HAP-1 (cell line): Measurements from ENCODE around the gene TNF.

Experiments
- DNase-seq, 2 experiments: peaks; one replicate each; pipeline ENCODE4 v3.0.0-alpha.2; 2016 to 2020; ENCODE audit warnings: low spot score in 2 of 2
- H3K27me3 ChIP-seq: fragments of 250-450 bp; sonication (Bioruptor Pico); 2 replicates; pipeline ENCODE4 v1.5.1; 2020; ENCODE audit warnings: low read depth, mild to moderate bottlenecking, moderate library complexity
- H3K36me3 ChIP-seq: fragments of 250-450 bp; sonication (Bioruptor Pico); replicated peaks from 2 replicates; pipeline ENCODE4 v1.5.1; 2020; ENCODE audit warnings: mild to moderate bottlenecking
- H3K4me1 ChIP-seq: fragments of 250-450 bp; sonication (Bioruptor Pico); 2 replicates; pipeline ENCODE4 v1.5.1; 2020; ENCODE audit warnings: mild to moderate bottlenecking
- H3K4me3 ChIP-seq: fragments of 250-450 bp; sonication (Bioruptor Pico); 2 replicates; pipeline ENCODE4 v1.5.1; 2020; ENCODE audit warnings: mild to moderate bottlenecking, moderate library complexity
- H3K9me3 ChIP-seq: fragments of 250-450 bp; sonication (Bioruptor Pico); 2 replicates; pipeline ENCODE4 v1.5.1; 2020; ENCODE audit warnings: mild to moderate bottlenecking, moderate library complexity
- in situ Hi-C: fragments of 300-500 bp; cut with MboI; formaldehyde crosslinking; loops from 3 replicates; pipeline ENCODE4 v1.14.3; 2020; ENCODE audit warnings: low sequenced_read_pairs, inconsistent platforms, mixed read lengths

Gene TNF

GRCh38 chr6:31535538-31536324 is 39.6 kb upstream of the TNF start:
- no peak for DNase-seq
- in situ Hi-C loops: no loop called here
- peaks cover 9% of the 10 kb centered on the region for H3K4me1 ChIP-seq
- H3K4me3 ChIP-seq: no peak overlapping the region
- no peaks in the 10 kb centered on the region for H3K27me3 ChIP-seq
- H3K9me3 ChIP-seq: no peaks in the 10 kb centered on the region
- H3K36me3 ChIP-seq: peaks cover 96% of the 10 kb centered on the region

- Histone ChIP-seq H3K36me3 (peaks cover 76% of the 10 kb centered on the region), H3K4me1 (peaks cover 12% of the 10 kb centered on the region), H3K4me3 (no peak overlapping the region; the same call in 1 of the 2 replicates), H3K27me3 (no peaks in the 10 kb centered on the region), H3K9me3 (no peaks in the 10 kb centered on the region)
- no peak for DNase-seq
- in situ Hi-C loops: no loop called here
These were observed 36.5 kb upstream of the TNF start for GRCh38 chr6:31538805-31539400.

- Histone ChIP-seq H3K4me1 (peaks cover 12% of the 10 kb centered on the region), H3K27me3 (no peaks in the 10 kb centered on the region), H3K9me3 (no peaks in the 10 kb centered on the region), H3K4me3 (peak overlapping the region; percentile 70), H3K36me3 (peaks cover 59% of the 10 kb centered on the region)
- DNase-seq: no peak
- in situ Hi-C loops: loop anchor here (5.0 kb wide), 2 partner anchors 48 to 292 kb away; no protein-coding TSS in a partner anchor
These were observed 34.7 kb upstream of the TNF start for GRCh38 chr6:31540640-31541039.

GRCh38 chr6:31541059-31541657 is 34.2 kb upstream of the TNF start:
- DNase-seq: peak; percentile 60 to 81
- no peaks in the 10 kb centered on the region for H3K27me3 ChIP-seq
- no peaks in the 10 kb centered on the region for H3K9me3 ChIP-seq
- H3K4me1 ChIP-seq: peaks cover 13% of the 10 kb centered on the region
- in situ Hi-C loops: loop anchor here (5.0 kb wide), 2 partner anchors 49 to 291 kb away; no protein-coding TSS in a partner anchor
- H3K36me3 ChIP-seq: peaks cover 54% of the 10 kb centered on the region
- H3K4me3 ChIP-seq: peak overlapping the region; percentile 70

- DNase-seq: peak; percentile 96
- H3K36me3 ChIP-seq: peaks cover 46% of the 10 kb centered on the region
- no peaks in the 10 kb centered on the region for H3K9me3 ChIP-seq
- peaks cover 18% of the 10 kb centered on the region for H3K4me1 ChIP-seq
- in situ Hi-C loops: loop anchor here (5.0 kb wide), 2 partner anchors 50 to 290 kb away; no protein-coding TSS in a partner anchor
- no peaks in the 10 kb centered on the region for H3K27me3 ChIP-seq
- peak within 1 kb of the TSS; percentile 70 for H3K4me3 ChIP-seq
These were observed 33.5 kb upstream of the TNF start, which contains the start of gene DDX39B for GRCh38 chr6:31541658-31542521. DDX39B (minus strand) TSS chr6:31542003; CDS start chr6:31540532, 1,471 bp downstream.

GRCh38 chr6:31543639-31544038 is 31.7 kb upstream of the TNF start:
- peaks cover 30% of the 10 kb centered on the region for H3K36me3 ChIP-seq
- no peaks in the 10 kb centered on the region for H3K9me3 ChIP-seq
- peaks cover 22% of the 10 kb centered on the region for H3K4me1 ChIP-seq
- in situ Hi-C loops: loop anchor here (5.0 kb wide), 2 partner anchors 51 to 289 kb away; no protein-coding TSS in a partner anchor
- H3K4me3 ChIP-seq: no peak overlapping the region
- DNase-seq: no peak
- H3K27me3 ChIP-seq: no peaks in the 10 kb centered on the region

GRCh38 chr6:31544676-31545075 is 30.7 kb upstream of the TNF start:
- in situ Hi-C loops: loop anchor here (5.0 kb wide), 3 partner anchors 48 to 288 kb away; partner anchors contain the start of gene NCR3
- no peaks in the 10 kb centered on the region for H3K9me3 ChIP-seq
- H3K4me1 ChIP-seq: peaks cover 19% of the 10 kb centered on the region
- H3K36me3 ChIP-seq: peaks cover 27% of the 10 kb centered on the region
- H3K4me3 ChIP-seq: no peak overlapping the region
- H3K27me3 ChIP-seq: no peaks in the 10 kb centered on the region
- DNase-seq: no peak

- in situ Hi-C loops: loop anchor here (5.0 kb wide), 1 partner anchor 47 kb away; the partner anchor contains the start of gene NCR3
- no peak overlapping the region for H3K4me3 ChIP-seq
- no peak for DNase-seq
- peaks cover 21% of the 10 kb centered on the region for H3K36me3 ChIP-seq
- H3K9me3 ChIP-seq: no peaks in the 10 kb centered on the region
- peaks cover 16% of the 10 kb centered on the region for H3K4me1 ChIP-seq
- no peaks in the 10 kb centered on the region for H3K27me3 ChIP-seq
These were observed 30.1 kb upstream of the TNF start for GRCh38 chr6:31545291-31545690.

- in situ Hi-C loops: loop anchor here (5.0 kb wide), 1 partner anchor 46 kb away; the partner anchor contains the start of gene NCR3
- Histone ChIP-seq H3K4me1 (peaks cover 16% of the 10 kb centered on the region), H3K36me3 (peaks cover 16% of the 10 kb centered on the region), H3K27me3 (no peaks in the 10 kb centered on the region), H3K4me3 (peak within 1 kb of the TSS; percentile 44), H3K9me3 (no peaks in the 10 kb centered on the region)
- DNase-seq: peak; percentile 94 to 97
These were observed 28.9 kb upstream of the TNF start, which contains the start of gene ATP6V1G2 for GRCh38 chr6:31546339-31546957. ATP6V1G2 (minus strand) TSS chr6:31546608; CDS start chr6:31546559, 49 bp downstream.

GRCh38 chr6:31546958-31547726 is 28.2 kb upstream of the TNF start, which contains the start of gene NFKBIL1:
NFKBIL1 (plus strand) TSS chr6:31547608; CDS start chr6:31547695, 87 bp downstream.
- H3K36me3 ChIP-seq: peaks cover 21% of the 10 kb centered on the region
- in situ Hi-C loops: loop anchor here (5.0 kb wide), 1 partner anchor 45 kb away; the partner anchor contains the start of gene NCR3
- H3K4me1 ChIP-seq: peaks cover 16% of the 10 kb centered on the region
- H3K4me3 ChIP-seq: peak within 1 kb of the TSS; percentile 44
- peak; percentile 96 to 97 for DNase-seq
- no peaks in the 10 kb centered on the region for H3K27me3 ChIP-seq
- H3K9me3 ChIP-seq: no peaks in the 10 kb centered on the region

GRCh38 chr6:31547727-31548543 is 27.4 kb upstream of the TNF start:
- in situ Hi-C loops: loop anchor here (5.0 kb wide), 1 partner anchor 44 kb away; the partner anchor contains the start of gene NCR3
- peaks cover 14% of the 10 kb centered on the region for H3K4me1 ChIP-seq
- no peak for DNase-seq
- no peaks in the 10 kb centered on the region for H3K9me3 ChIP-seq
- H3K36me3 ChIP-seq: peaks cover 22% of the 10 kb centered on the region
- peak overlapping the region; percentile 44 for H3K4me3 ChIP-seq
- no peaks in the 10 kb centered on the region for H3K27me3 ChIP-seq
